Dermis blood vessel endothelial cell (primary cell): ENCODE measurements around the gene LRAT. TPM values are rescaled to one million over a fixed set of nuclear protein-coding genes. Genes with fewer than 3 reads are reported as not detected.
A peak's percentile ranks its signal among the peaks of the same experiment; 100 is the strongest.

Source experiments
- DNase-seq: peaks from one replicate; pipeline ENCODE4 v3.0.0; 2010
- total RNA-seq: library from RNA; depleted of rRNA; stranded (reverse); fragments of >200 nt; gene quantifications from 2 replicates; pipeline ENCODE4 v1.2.3, GENCODE V29; 2014

Gene LRAT
- total RNA-seq, 1 donor from 2014 or later: not detected

DNA sequence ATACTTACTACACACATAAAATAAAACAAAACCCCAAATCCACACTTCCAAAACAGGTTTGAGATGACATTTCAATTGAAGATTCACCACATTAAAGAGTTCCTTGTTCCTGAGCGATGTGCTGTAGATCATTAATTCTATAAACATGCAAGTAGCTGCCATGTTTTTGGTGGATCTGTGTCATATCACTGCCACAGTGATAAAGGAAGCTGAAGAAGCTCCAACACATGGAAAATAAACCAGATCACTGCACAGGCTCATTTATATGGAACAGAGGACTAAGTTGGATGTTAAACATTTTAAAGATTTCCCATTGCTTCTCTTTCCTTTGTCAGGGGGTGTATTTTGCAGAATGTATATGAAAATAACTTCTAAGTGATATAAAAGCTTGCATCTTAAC lies 34.5 kb downstream of the LRAT start:
- no peak for DNase-seq

GRCh38 chr4:154779362-154779947 lies 35.7 kb downstream of the LRAT start:
- DNase-seq: peak; percentile 22

DNA sequence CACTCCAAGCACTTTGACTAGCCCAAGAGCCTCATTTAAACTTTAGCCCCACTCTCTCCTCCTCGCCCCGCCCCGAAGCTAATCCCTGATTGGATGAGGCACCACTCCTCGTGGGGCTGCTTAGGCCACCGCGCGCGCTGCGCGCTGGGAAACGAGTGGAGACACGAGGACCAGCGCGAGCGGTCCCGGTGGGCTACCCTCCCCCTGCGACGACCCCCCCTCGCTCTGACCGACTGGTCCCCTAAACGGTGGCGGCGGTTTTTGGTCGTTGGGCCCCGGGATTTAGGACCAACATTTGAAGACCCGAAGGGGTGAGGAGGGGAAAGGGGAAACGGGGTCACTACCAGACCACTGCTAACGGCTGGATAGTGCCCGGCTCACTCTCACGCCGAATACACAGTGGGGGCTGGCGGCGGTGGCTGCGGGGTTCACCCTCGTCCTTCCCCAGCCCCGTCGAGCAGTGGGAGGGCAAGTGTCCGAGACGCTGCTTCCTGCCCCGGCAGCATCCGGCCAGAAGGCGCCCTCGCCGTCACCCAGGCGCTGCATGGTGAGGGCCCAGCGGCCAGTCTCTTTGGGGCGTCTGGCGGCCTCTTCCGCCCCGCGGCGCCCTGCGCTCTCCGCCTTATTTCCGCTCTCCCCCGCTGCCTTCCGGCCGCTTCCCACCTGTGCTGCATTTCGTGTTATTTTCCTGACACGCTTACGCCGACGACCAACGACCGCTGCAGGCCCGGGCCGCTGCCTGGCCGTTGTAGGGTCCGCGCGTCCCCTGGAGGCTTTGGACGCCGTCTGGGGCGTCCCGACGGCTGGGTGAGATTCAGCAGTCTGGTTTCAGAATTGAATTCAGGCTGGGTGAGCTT lies 37.6 kb downstream of the LRAT start, which contains the start of gene RBM46:
TSS of gene RBM46 (plus strand) at position 147 of the 857 bp plus-strand sequence. CDS start 15,481 bp downstream, outside the sequence.
- DNase-seq: no peak

- no peak for DNase-seq
Measured at GRCh38 chr4:154781983-154782293, 38.1 kb downstream of the LRAT start.

Other genes with a start within 250 kb of the LRAT start
- 70.3 and 124 TPM in 2 replicates for gene PLRG1, start 193.6 kb upstream of the LRAT start, total RNA-seq
- not detected in 2 replicates for gene FGB, start 181.0 kb upstream of the LRAT start, total RNA-seq
- not detected in 2 replicates for gene FGA, start 153.3 kb upstream of the LRAT start, total RNA-seq
- gene FGG, start 131.3 kb upstream of the LRAT start, total RNA-seq: 0.19 TPM in 1 of 2 replicates, not detected in the other
- gene RBM46, start 37.3 kb downstream of the LRAT start, total RNA-seq: 0.70 TPM in 1 of 2 replicates, not detected in the other